H9 (cell line): ENCODE results near the gene CNR1. TPM values are rescaled to one million over a fixed set of nuclear protein-coding genes. Genes with fewer than 3 reads are reported as not detected.

Experiments used
- DNase-seq: peaks from one replicate; pipeline ENCODE4 v3.0.0-alpha.2; 2017
- H2AFZ ChIP-seq: one replicate; pipeline ENCODE4 v1.6.1; 2013; ENCODE audit warnings: mild to moderate bottlenecking, low read length, control low read depth, moderate library complexity
- H2AK5ac ChIP-seq: 2 replicates; pipeline ENCODE4 v1.6.1; 2013; ENCODE audit warnings: low read length, control low read depth, mixed read lengths; ENCODE audit not compliant: insufficient read length
- H2BK120ac ChIP-seq: one replicate; pipeline ENCODE4 v1.6.1; 2013; ENCODE audit warnings: low read depth, mild to moderate bottlenecking, low read length, control low read depth, inconsistent platforms; ENCODE audit not compliant: poor library complexity, severe bottlenecking
- H2BK12ac ChIP-seq: 2 replicates; pipeline ENCODE4 v1.6.1; 2013; ENCODE audit warnings: low read length, control low read depth, mixed read lengths, low read depth; ENCODE audit not compliant: insufficient read length
- H2BK15ac ChIP-seq: 2 replicates; pipeline ENCODE4 v1.6.1; 2013; ENCODE audit warnings: low read depth, low read length, control low read depth
- H2BK20ac ChIP-seq: one replicate; pipeline ENCODE4 v1.6.1; 2013; ENCODE audit warnings: low read depth, mild to moderate bottlenecking, low read length, control low read depth, inconsistent platforms; ENCODE audit not compliant: poor library complexity, severe bottlenecking
- H2BK5ac ChIP-seq: 2 replicates; pipeline ENCODE4 v1.6.1; 2013; ENCODE audit warnings: low read length, control low read depth, mixed read lengths; ENCODE audit not compliant: insufficient read length
- H3K14ac ChIP-seq: 2 replicates; pipeline ENCODE4 v1.6.1; 2013; ENCODE audit warnings: low read length, control low read depth; ENCODE audit not compliant: insufficient read depth
- H3K18ac ChIP-seq: 2 replicates; pipeline ENCODE4 v1.6.1; 2013; ENCODE audit warnings: low read depth, mild to moderate bottlenecking, mixed read lengths, low read length, control low read depth; ENCODE audit not compliant: insufficient read length
- H3K23ac ChIP-seq: 2 replicates; pipeline ENCODE4 v1.6.1; 2013; ENCODE audit warnings: low read length, control low read depth, mixed read lengths, low read depth; ENCODE audit not compliant: insufficient read length
- H3K23me2 ChIP-seq: 2 replicates; pipeline ENCODE4 v1.6.1; 2013; ENCODE audit warnings: low read depth, mild to moderate bottlenecking, mixed read lengths, low read length, control low read depth; ENCODE audit not compliant: insufficient read length, poor library complexity, severe bottlenecking
- H3K27ac ChIP-seq: 2 replicates; pipeline ENCODE4 v1.5.1; 2013; ENCODE audit warnings: low read length, control low read depth, mixed read lengths, low read depth; ENCODE audit not compliant: insufficient read length
- H3K27me3 ChIP-seq: 2 replicates; pipeline ENCODE4 v1.6.1; 2013; ENCODE audit warnings: low read length, control low read depth, inconsistent platforms; ENCODE audit not compliant: insufficient read depth
- H3K4ac ChIP-seq: 2 replicates; pipeline ENCODE4 v1.6.1; 2013; ENCODE audit warnings: low read depth, mild to moderate bottlenecking, control low read depth, inconsistent platforms, low read length, moderate library complexity
- H3K4me1 ChIP-seq: 2 replicates; pipeline ENCODE4 v1.6.1; 2013; ENCODE audit warnings: low read length, control low read depth, inconsistent platforms; ENCODE audit not compliant: insufficient read depth
- H3K4me2 ChIP-seq: 2 replicates; pipeline ENCODE4 v1.6.1; 2013; ENCODE audit warnings: low read length, control low read depth, mixed read lengths; ENCODE audit not compliant: insufficient read length, insufficient read depth
- H3K56ac ChIP-seq: 2 replicates; pipeline ENCODE4 v1.6.1; 2013; ENCODE audit warnings: low read depth, mild to moderate bottlenecking, mixed read lengths, low read length, control low read depth; ENCODE audit not compliant: insufficient read length
- H3K79me1 ChIP-seq: 2 replicates; pipeline ENCODE4 v1.6.1; 2013; ENCODE audit warnings: low read depth, mild to moderate bottlenecking, moderate library complexity, low read length, control low read depth, inconsistent platforms; ENCODE audit not compliant: insufficient read depth, poor library complexity, severe bottlenecking
- H3K79me2 ChIP-seq: 2 replicates; pipeline ENCODE4 v1.6.1; 2013; ENCODE audit warnings: low read length, control low read depth, inconsistent platforms; ENCODE audit not compliant: insufficient read depth
- H3K9ac ChIP-seq: 2 replicates; pipeline ENCODE4 v1.6.1; 2013; ENCODE audit warnings: low read length, control low read depth, mixed read lengths; ENCODE audit not compliant: insufficient read length; ENCODE audit errors: extremely low read depth
- H3K9me3 ChIP-seq: one replicate; pipeline ENCODE4 v1.6.1; 2013; ENCODE audit warnings: low read depth, low read length, inconsistent platforms; ENCODE audit not compliant: control insufficient read depth
- H3T11ph ChIP-seq: one replicate; pipeline ENCODE4 v1.6.1; 2013; ENCODE audit warnings: mild to moderate bottlenecking, low read length, control low read depth, inconsistent platforms
- H4K20me1 ChIP-seq: one replicate; pipeline ENCODE4 v1.6.1; 2013; ENCODE audit not compliant: control insufficient read depth, insufficient read length, insufficient read depth
- H4K5ac ChIP-seq: 2 replicates; pipeline ENCODE4 v1.6.1; 2013; ENCODE audit warnings: low read depth, mild to moderate bottlenecking, mixed read lengths, low read length, control low read depth; ENCODE audit not compliant: insufficient read length
- H4K8ac ChIP-seq: replicated peaks from 2 replicates; pipeline ENCODE4 v1.6.1; 2013; ENCODE audit warnings: low read length, control low read depth, mixed read lengths, low read depth; ENCODE audit not compliant: insufficient read length
- H4K91ac ChIP-seq: 2 replicates; pipeline ENCODE4 v1.6.1; 2013; ENCODE audit warnings: low read depth, mild to moderate bottlenecking, moderate library complexity, mixed read lengths, low read length, control low read depth; ENCODE audit not compliant: insufficient read length
- H3K27ac Mint-ChIP-seq, 3 experiments: 2 replicates in 2 of 3; 3 replicates in 1 of 3; pipeline ENCODE4 v1.8.0; 2020 to 2021; ENCODE audit warnings: mixed read lengths in 3 of 3, mild to moderate bottlenecking in 1 of 3, moderate library complexity in 1 of 3
- H3K27me3 Mint-ChIP-seq: 2 replicates; pipeline ENCODE4 v1.8.0; 2021; ENCODE audit warnings: low read depth, mild to moderate bottlenecking, moderate library complexity, mixed read lengths
- H3K36me3 Mint-ChIP-seq, 3 experiments: 2 replicates in 2 of 3; 3 replicates in 1 of 3; pipeline ENCODE4 v1.8.0; 2020 to 2021; ENCODE audit warnings: low read depth in 3 of 3, mixed read lengths in 3 of 3; ENCODE audit not compliant: insufficient read depth in 1 of 3
- H3K4me1 Mint-ChIP-seq, 2 experiments: 2 replicates each; pipeline ENCODE4 v1.8.0; 2020; ENCODE audit warnings: mixed read lengths in 2 of 2
- H3K4me3 Mint-ChIP-seq, 2 experiments: 2 replicates in 1 of 2; 3 replicates in 1 of 2; pipeline ENCODE4 v1.8.0; 2020 to 2021; ENCODE audit warnings: mild to moderate bottlenecking in 2 of 2, mixed read lengths in 2 of 2, moderate library complexity in 1 of 2
- H3K9me3 Mint-ChIP-seq, 2 experiments: 2 replicates in 1 of 2; 3 replicates in 1 of 2; pipeline ENCODE4 v1.8.0; 2020; ENCODE audit warnings: mild to moderate bottlenecking in 2 of 2, mixed read lengths in 2 of 2, moderate library complexity in 1 of 2
- CTCF ChIP-seq: fragments of 200-600 bp; sonication (generic); conservative IDR thresholded peaks from 3 replicates; pipeline ENCODE4 v1.8.0; 2021; ENCODE audit warnings: antibody characterized with exemption, mild to moderate bottlenecking
- WGBS: extraction: QIAGEN DNeasy Blood & Tissue Kit; methylation state at CpG from one replicate; pipeline ENCODE4 v1.1.7; 2013; ENCODE audit warnings: missing lambda C conversion rate, low lambda C conversion rate, mixed read lengths; ENCODE audit not compliant: insufficient read length; ENCODE audit errors: extremely low coverage; 5-methylcytosine and 5-hydroxymethylcytosine counted together
- total RNA-seq: library from RNA; stranded (reverse); gene quantifications from 2 replicates; pipeline ENCODE4 v1.2.1, GENCODE V29; 2021

Gene CNR1
- total RNA-seq, 1 experiment from 2014 or later = 0.72 TPM

DNA sequence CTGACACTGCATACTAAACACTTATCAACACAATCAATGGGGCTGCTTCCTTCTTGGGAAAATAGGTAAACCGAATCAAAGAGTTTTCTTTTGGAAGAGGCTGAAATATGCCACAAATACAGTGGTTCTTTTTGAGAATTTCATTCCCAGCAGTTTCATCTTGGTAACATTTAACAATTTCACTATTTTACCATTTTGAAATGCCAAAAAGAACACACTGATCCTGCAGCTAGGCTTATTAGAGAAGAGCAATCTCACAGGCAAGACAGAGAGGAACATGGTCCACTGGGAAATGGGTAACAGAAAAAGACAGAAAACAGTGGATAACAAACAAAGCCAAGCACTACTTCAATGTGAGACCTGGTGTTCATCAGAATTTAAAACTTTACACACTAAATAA lies 2.5 kb downstream of the CNR1 start:
- no peak for TF ChIP-seq CTCF
- no peak overlapping the region for H3K27ac Mint-ChIP-seq
- Histone ChIP-seq H2BK12ac (no peak overlapping the region), H4K5ac (no peak overlapping the region), H3K4me1 (no peaks in the 10 kb centered on the region), H3K23me2 (peaks cover 14% of the 10 kb centered on the region), H4K91ac (no peak overlapping the region), H2AK5ac (no peak overlapping the region), H3K18ac (no peak overlapping the region), H3K23ac (no peak overlapping the region), H3T11ph (no peak overlapping the region), H2AFZ (no peak overlapping the region), H3K79me2 (no peaks in the 10 kb centered on the region), H3K4me2 (no peak overlapping the region), H3K9ac (no peak overlapping the region), H3K56ac (no peak overlapping the region), H4K20me1 (no peaks in the 10 kb centered on the region), H4K8ac (no peak overlapping the region), H3K27ac (no peak overlapping the region), H2BK20ac (no peak overlapping the region), H3K27me3 (peaks cover 18% of the 10 kb centered on the region), H2BK15ac (no peak overlapping the region), H2BK5ac (no peak overlapping the region), H3K4ac (no peak overlapping the region), H3K14ac (no peak overlapping the region), H3K79me1 (no peaks in the 10 kb centered on the region), H2BK120ac (no peak overlapping the region), H3K9me3 (no peaks in the 10 kb centered on the region)
- no CpG with 5 or more reads among the region's 1 CpG for WGBS
- 0 out of 7 replicates have a peak, but pooled peaks cover 0 to 4% (median 0%) of the 10 kb centered on the region in 3 experiments for H3K36me3 Mint-ChIP-seq
- H3K27me3 Mint-ChIP-seq = peaks cover 44% of the 10 kb centered on the region
- no peak for DNase-seq
- H3K4me1 Mint-ChIP-seq = peaks cover 14 to 23% of the 10 kb centered on the region in 2 experiments
- H3K9me3 Mint-ChIP-seq = peaks cover 3% of the 10 kb centered on the region in 2 experiments; a peak in 2 of 5 replicates
- no peak overlapping the region for H3K4me3 Mint-ChIP-seq
